C1 segment of cervical spinal cord (tissue), 14 donors: ENCODE results near the gene ZCCHC8.
A peak's percentile ranks its signal among the peaks of the same experiment; 100 is the strongest.
"Not testable (repeated sequence)": the region's sequence is repeated elsewhere in the genome, so short reads cannot be mapped to it uniquely, and the experiment has no call there.

Source experiments
- DNase-seq, 14 donors: peaks; one replicate each; lab custom pipeline; 2025; lab: John Stamatoyannopoulos, UW

Gene ZCCHC8

DNA sequence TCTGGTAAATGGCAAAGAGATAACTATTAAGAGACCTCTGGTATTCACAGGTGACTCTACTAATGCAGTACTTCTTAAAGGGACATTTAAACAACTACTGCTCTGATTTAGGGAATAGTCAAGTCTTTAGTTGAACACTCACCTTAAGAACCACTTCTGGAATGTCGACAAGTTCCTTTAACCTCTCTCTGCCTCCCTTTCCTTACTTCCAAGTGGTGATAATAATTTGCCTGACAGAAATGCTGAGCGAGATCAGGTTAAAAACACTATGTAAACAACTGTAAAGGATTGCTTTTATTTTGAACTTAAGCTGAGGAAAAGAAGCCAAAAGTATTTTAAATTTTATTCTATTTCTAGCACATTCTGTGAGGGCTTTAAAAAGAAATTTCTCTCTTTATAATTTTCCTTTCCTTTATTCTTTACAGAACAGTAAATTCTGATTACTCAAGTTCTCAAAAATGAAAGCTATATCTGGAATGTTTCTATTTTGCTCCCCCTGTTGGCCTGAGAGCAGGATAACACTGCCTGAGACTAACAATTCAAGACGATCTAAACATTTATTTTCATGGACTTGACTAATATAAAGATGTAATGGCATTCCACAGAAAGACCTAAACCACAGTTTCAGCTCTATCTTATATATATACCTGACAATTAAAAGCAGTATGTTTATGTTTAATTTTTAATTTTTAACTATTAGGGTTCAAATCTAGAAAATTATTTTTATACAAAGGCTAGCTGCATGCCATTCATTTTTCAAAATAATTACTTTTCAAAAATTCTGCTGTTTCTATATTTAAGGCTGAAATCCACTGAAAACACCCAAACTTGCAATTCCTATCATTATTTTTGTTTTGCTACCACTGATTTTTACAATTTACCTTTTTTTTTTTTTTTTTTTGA is 29.2 kb downstream of the ZCCHC8 start:
- DNase-seq: peak in 2 of 14 donors; percentile 0 to 53

DNA sequence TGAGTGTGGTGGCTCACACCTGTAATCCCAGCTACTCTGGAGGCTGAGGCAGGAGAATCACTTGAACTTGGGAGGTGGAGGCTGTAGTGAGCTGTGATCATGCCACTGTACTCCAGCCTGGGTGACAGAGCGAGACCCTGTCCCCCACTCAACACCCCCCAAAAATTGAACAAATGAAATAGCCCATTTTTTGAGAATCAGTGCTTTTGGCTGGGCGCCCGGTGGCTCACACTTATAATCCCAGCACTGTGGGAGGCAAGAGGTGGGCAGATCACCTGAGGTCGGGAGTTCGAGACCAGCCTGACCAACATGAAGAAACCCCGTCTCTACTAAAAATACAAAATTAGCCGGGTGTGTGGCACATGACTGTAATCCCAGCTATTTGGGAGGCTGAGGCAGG is 30.2 kb downstream of the ZCCHC8 start:
- not testable (repeated sequence) for DNase-seq

DNA sequence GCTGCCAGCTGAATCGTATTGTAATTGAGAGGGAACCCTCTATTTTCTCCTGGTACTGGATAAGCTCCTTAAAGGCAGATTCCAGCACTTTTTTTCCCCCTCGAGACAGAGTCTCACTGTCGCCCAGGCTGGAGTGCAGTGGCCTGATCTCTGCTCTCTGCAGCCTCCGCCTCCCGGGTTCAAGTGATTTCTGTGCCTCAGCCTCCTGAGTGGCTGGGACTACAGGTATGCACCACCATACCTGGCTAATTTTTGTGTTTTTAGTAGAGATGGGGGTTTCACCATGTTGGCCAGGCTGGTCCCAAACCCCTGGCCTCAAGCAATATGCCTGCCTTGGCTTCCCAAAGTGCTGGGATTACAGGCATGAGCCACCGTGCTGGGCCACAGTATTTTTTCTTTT is 30.9 kb downstream of the ZCCHC8 start:
- DNase-seq: not testable (repeated sequence)

DNA sequence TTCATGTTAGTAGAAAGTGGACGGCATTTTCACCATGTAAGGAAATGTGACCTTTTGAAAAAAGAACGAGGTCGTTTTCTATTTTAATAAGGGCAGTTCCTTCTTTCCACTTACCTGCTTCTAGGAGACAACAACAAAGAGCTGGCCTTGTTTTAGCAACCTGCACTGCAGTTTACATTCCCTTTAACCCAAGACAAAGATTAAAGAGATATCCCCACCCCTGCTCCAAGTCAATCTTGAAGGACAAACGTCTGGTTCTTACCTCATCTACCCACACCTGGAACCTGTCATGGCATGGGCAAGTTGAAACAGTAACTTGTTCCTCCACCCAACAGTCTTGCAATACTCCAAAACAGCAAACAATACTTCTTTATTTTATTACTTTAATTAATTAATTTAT is 32.7 kb downstream of the ZCCHC8 start:
- DNase-seq: no peak

- DNase-seq: not testable (repeated sequence)
Observed at GRCh38 chr12:122464317-122465042, 36.3 kb downstream of the ZCCHC8 start.

DNA sequence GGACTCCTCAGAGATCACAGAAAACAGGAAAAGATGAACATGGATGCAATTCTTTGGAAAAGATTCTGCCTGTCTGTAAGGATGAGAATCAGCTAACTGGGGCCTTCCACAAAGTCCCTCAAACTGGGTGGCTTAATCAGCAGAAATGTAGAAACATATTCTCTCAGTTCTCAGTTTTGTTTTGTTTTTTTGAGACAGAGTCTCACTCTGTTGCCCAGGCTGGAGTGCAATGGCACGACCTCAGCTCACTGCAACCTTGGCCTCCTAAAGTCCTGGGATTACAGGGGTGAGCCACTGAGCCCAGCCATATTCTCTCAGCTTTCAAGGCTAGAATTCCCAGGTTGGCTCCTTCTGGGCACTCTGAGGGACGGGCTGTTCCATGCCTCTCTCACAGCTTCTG is 40.1 kb downstream of the ZCCHC8 start:
- DNase-seq: no peak

DNA sequence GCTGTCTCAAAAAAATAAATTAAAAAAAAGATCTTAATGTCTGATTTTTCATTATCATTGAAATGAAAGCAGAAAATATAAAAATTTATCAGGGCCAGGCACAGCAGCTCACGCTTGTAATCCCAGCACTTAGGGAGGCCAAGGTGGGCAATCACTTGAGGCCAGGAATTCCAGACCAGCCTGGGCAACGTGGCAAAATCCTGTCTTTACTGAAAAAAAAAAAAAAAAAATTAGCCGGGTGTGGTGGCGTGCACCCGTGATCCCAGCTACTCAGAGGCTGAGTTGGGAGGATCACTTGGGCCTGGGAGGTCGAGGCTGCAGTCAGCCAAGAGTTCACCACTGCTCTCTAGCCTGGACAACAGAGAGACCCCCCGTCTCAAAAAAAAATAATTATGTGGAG is 40.7 kb downstream of the ZCCHC8 start:
- no peak for DNase-seq

- peak in 1 of 14 donors; percentile 70 for DNase-seq
Observed at GRCh38 chr12:122459211-122459610, 41.5 kb downstream of the ZCCHC8 start.

DNA sequence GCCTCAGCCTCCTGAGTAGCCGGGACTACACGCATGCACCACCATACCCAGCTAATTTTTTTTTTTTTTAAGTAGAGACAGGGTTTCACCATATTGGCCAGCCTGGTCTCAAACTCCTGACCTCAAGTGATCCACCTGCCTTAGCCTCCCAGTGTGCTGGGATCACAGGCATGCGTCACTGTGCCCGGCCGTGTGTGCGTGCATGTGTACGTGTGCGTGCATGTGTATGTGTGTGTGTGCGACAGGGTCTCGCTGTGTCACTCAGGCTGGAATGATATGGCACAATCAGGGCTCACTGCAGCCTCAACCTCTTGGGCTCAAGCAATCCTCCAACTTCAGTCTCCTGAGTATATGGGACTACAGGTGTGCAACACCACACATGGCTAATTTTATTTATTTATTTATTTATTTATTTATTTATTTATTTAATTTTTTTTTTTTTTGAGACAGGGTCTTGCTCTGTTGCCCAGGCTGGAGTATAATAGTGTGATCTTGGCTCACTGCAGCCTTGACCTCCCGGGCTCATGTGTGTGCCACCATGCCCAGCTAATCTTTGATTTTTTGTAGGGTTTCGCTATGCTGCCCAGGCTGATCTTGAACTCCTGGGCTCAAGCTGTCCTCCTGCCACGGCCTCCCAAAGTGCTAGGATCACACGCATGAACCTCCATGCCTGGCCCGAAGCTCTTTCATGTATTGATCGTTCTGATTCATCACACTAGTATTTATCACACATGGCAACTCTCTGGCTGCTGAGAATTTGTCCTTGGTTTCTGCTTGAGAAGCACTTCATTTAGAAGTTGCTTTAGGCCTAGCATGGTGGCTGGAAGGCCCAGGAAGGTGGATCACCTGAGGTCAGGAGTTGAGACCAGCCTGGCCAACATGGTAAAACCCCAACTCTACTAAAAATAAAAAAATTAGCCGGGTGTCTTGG is 42.4 kb downstream of the ZCCHC8 start:
- no peak for DNase-seq

DNA sequence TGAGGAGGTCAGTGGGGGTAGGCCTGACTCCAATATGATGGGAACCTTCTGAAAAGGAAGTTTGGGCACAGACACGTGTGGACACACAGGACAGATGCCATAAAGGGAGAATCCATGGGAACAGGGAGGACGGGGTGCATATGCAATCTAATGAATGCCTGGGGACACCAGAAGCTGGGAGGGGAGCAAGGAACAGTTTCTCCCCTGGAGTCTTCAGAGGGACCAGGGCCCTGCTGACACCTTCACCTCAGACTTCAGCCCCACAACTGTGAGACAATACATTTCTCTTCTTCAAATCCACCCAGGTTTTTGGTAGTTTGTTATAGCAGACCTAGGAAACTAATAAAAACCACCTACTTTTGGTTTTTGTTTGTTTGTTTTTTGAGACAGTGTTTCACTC is 43.1 kb downstream of the ZCCHC8 start:
- no peak for DNase-seq

DNA sequence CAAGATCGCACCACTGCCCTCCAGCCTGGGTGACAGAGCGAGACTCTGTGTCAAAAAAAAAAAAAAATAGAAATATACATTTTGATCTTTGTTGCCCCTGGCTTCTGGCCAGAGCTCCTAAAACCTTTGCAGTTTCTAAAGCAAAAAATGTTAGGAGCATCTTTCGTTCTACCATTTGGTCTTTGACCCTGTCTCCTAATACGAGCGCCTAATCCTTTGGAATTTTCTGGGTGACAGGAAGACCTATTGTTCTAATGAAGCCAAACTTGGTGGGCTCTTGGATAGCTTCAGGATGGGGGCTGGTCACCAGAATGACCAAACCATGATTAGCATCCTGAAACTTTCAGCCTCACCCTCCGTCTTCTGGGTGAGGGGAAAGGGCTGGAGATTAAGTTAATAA is 46.0 kb downstream of the ZCCHC8 start:
- DNase-seq: no peak

GRCh38 chr12:122454250-122454721 is 46.4 kb downstream of the ZCCHC8 start:
- DNase-seq: no peak

DNA sequence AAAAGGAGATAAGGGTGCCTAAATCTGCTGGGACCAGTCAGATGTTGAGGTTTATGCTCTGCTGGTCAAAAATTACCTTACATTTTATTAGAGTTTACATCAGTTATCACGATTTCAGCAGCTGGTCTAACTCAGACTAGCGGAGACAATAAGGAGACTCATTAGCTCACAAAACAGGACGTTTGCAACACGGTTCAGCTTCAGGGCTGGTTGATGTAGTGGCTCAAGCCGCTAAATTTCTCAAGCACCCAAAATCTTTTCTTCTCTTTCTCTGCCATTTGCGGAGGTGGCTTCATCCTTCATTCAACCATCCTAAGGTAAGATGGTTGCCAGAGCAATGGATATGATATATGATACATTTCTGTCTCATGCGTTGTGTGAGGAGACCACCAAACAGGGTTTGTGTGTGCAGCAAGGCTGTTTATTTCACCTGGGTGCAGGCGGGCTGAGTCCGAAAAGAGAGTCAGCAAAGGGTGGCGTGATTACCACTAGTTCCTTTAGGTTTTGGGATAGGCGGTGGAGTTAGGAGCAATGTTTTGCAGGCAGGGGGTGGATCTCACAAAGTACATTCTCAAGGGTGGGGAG is 47.9 kb downstream of the ZCCHC8 start:
- DNase-seq: no peak

DNA sequence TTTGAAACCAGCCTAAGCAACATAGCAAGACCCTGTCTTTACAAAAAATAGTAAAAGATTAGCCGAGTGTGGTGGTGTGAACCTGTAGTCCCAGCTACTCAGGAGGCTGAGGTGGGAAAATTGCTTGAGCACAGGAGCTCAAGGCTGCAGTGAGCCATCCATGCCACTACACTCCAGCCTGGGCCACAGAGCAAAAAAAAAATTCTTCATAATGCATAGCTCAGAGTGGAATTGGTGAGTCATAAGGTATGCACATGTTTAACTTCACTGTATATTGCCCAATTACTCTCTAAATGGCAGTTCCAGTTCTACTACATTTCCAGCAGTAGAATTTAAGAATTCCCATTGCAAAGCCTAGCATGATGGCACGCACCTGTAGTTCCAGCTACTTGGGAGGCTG is 51.4 kb downstream of the ZCCHC8 start:
- DNase-seq: no peak

DNA sequence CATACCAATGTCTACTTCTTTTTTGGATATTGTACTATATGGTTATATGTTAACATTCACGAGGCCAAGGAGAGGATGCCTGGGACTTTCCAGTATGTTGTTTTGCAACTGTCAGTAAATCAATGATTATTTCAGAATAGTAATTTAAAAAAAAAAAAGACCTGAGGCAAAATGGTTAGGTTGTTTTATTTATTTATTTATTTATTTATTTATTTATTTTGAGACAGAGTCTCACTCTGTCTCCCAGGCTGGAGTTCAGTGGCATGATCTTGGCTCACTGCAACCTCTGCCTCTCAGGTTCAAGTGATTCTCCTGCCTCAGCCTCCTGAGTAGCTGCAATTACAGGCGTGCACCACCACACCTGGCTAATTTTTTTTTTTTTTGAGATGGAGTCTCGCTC is 52.9 kb downstream of the ZCCHC8 start:
- DNase-seq: not testable (repeated sequence)

DNA sequence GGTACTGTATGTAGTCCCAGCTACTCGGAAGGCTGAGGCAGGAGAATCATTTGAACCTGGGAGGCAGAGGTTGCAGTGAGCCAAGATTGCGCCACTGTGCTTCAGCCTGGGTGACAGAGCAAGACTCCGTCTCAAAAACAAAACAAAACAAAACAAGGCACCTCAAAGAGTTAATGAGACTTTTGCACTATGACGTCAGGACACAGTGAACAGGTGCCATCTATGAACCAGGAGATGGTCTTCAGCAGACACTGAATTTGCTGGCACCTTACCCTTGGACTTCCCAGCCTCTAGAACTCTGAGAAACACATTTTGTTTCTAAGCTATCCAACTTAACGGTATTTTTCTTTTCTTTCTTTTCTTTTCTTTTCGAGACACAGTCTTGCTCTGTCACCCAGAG is 54.3 kb downstream of the ZCCHC8 start:
- not testable (repeated sequence) for DNase-seq

- DNase-seq: not testable (repeated sequence)
Observed at GRCh38 chr12:122444071-122444470, 56.7 kb downstream of the ZCCHC8 start.

- DNase-seq: peak in 1 of 14 donors; percentile 24
Observed at GRCh38 chr12:122438822-122439221, 61.9 kb downstream of the ZCCHC8 start.

DNA sequence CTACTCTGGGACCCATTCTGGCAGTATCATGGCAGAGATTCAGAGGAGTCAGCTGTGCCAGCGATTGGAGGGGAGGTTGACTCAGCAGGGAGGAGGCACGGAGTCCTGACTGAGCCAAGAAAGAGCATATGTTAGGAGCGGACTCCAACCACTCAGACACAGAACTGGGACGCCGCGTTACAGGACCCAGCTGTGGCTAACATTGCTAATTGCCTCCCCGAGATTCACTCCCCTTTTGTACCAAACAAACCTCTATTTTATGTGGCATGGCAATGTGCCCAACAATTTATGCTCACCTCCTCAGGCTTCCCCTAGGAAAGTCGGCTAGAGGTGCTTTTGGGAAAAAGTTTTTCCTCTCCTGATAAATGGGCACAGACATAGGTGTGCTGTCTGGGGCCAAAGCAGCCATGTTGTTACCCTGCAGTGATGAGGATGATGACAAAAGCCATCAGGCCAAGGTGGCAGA is 63.0 kb downstream of the ZCCHC8 start:
- peak in 9 of 14 donors; percentile 0 to 96 (median 36) for DNase-seq

- no peak for DNase-seq
Observed at GRCh38 chr12:122435186-122435585, 65.5 kb downstream of the ZCCHC8 start.

- DNase-seq: not testable (repeated sequence)
Observed at GRCh38 chr12:122429043-122429442, 71.7 kb downstream of the ZCCHC8 start.
